ENCODE data around the gene MECP2. TPM values are rescaled to one million over a fixed set of nuclear protein-coding genes. Genes with fewer than 3 reads are reported as not detected.
"Not testable (repeated sequence)": the region's sequence is repeated elsewhere in the genome, so short reads cannot be mapped to it uniquely, and the experiment has no call there.

MECP2 gene
- 105 TPM for total RNA-seq

- peak; percentile 93 for DNase-seq (ENCODE audit: low spot score)
These were observed at the start of gene MECP2 for GRCh38 chrX:154097589-154098541. TSS of gene MECP2 (minus strand) at chrX:154097717.

GRCh38 chrX:154144010-154144409 lies 46.5 kb upstream of the MECP2 start, which contains the start of gene OPN1LW:
TSS of gene OPN1LW (plus strand) at chrX:154144243. CDS start at chrX:154144284, 41 bp downstream.
- not testable (repeated sequence) for DNase-seq (ENCODE audit: low spot score)

- DNase-seq (ENCODE audit: low spot score) = no peak
These were observed 45.6 kb upstream of the MECP2 start for GRCh38 chrX:154142950-154143745.

GRCh38 chrX:154142386-154142785 lies 44.9 kb upstream of the MECP2 start:
- no peak for DNase-seq (ENCODE audit: low spot score)

GRCh38 chrX:154140742-154141141 lies 43.2 kb upstream of the MECP2 start:
- no peak for DNase-seq (ENCODE audit: low spot score)

- no peak for DNase-seq (ENCODE audit: low spot score)
These were observed 42.7 kb upstream of the MECP2 start for GRCh38 chrX:154140206-154140605.

GRCh38 chrX:154138857-154139256 lies 41.3 kb upstream of the MECP2 start:
- DNase-seq (ENCODE audit: low spot score) = no peak

GRCh38 chrX:154136627-154137161 lies 39.2 kb upstream of the MECP2 start:
- DNase-seq (ENCODE audit: low spot score) = peak; percentile 56

- DNase-seq (ENCODE audit: low spot score) = no peak
These were observed 38.1 kb upstream of the MECP2 start for GRCh38 chrX:154135458-154136229.

GRCh38 chrX:154132366-154132765 lies 34.8 kb upstream of the MECP2 start:
- no peak for DNase-seq (ENCODE audit: low spot score)

GRCh38 chrX:154131955-154132354 lies 34.4 kb upstream of the MECP2 start:
- DNase-seq (ENCODE audit: low spot score) = no peak

- DNase-seq (ENCODE audit: low spot score) = no peak
These were observed 28.6 kb upstream of the MECP2 start for GRCh38 chrX:154126101-154126500.

GRCh38 chrX:154125391-154126040 lies 28.0 kb upstream of the MECP2 start:
- no peak for DNase-seq (ENCODE audit: low spot score)

- DNase-seq (ENCODE audit: low spot score) = no peak
These were observed 26.0 kb upstream of the MECP2 start for GRCh38 chrX:154123241-154124219.

- DNase-seq (ENCODE audit: low spot score) = peak; percentile 55
These were observed 24.4 kb upstream of the MECP2 start for GRCh38 chrX:154121961-154122360.

- DNase-seq (ENCODE audit: low spot score) = no peak
These were observed 23.7 kb upstream of the MECP2 start for GRCh38 chrX:154121207-154121606.

GRCh38 chrX:154120567-154120966 lies 23.1 kb upstream of the MECP2 start:
- DNase-seq (ENCODE audit: low spot score) = no peak

GRCh38 chrX:154117566-154117965 lies 20.0 kb upstream of the MECP2 start:
- no peak for DNase-seq (ENCODE audit: low spot score)

- DNase-seq (ENCODE audit: low spot score) = no peak
These were observed 19.1 kb upstream of the MECP2 start for GRCh38 chrX:154116426-154117211.
